Spleen (tissue), 11 donors: ENCODE data around the gene IL32. TPM values are rescaled to one million over a fixed set of nuclear protein-coding genes. Genes with fewer than 3 reads are reported as not detected.

Experiments used
- DNase-seq: peaks from one replicate; pipeline ENCODE4 v3.0.0-alpha.2; 2020
- H3K27ac ChIP-seq, 8 donors: fragments of 200-600 bp; sonication (generic) in 7 of 8; 1 replicate in 4 of 8; 2 replicates in 4 of 8; pipeline versions ENCODE4 v1.5.0 to v1.8.0; 2016 to 2021; ENCODE audit warnings: inconsistent platforms in 4 of 8, mild to moderate bottlenecking in 4 of 8, moderate library complexity in 1 of 8
- H3K27me3 ChIP-seq, 7 donors: fragments of 200-600 bp; sonication (generic) in 6 of 7; replicated peaks in 1 of 7; 1 replicate in 4 of 7; 2 replicates in 3 of 7; pipeline versions ENCODE4 v1.5.0 to v1.8.0; 2016 to 2021; ENCODE audit warnings: inconsistent platforms in 3 of 7, mild to moderate bottlenecking in 1 of 7
- H3K36me3 ChIP-seq, 6 donors: fragments of 200-600 bp; sonication (generic) in 5 of 6; 1 replicate in 4 of 6; 2 replicates in 2 of 6; pipeline versions ENCODE4 v1.5.0 to v1.8.0; 2016 to 2021; ENCODE audit warnings: inconsistent platforms in 2 of 6
- H3K4me1 ChIP-seq, 6 donors: fragments of 200-600 bp; sonication (generic) in 5 of 6; 1 replicate in 3 of 6; 2 replicates in 3 of 6; pipeline versions ENCODE4 v1.5.0 to v1.8.0; 2016 to 2021; ENCODE audit warnings: inconsistent platforms in 3 of 6
- H3K4me3 ChIP-seq, 8 donors: fragments of 200-600 bp; sonication (generic) in 7 of 8; 1 replicate in 4 of 8; 2 replicates in 4 of 8; pipeline versions ENCODE4 v1.5.0 to v1.8.0; 2016 to 2021; ENCODE audit warnings: inconsistent platforms in 4 of 8, mild to moderate bottlenecking in 4 of 8, moderate library complexity in 2 of 8
- H3K9me3 ChIP-seq, 8 donors: fragments of 200-600 bp; sonication (generic) in 7 of 8; 1 replicate in 4 of 8; 2 replicates in 4 of 8; pipeline versions ENCODE4 v1.5.0 to v1.8.0; 2016 to 2021; ENCODE audit warnings: inconsistent platforms in 4 of 8
- POLR2A ChIP-seq, 3 donors: fragments of 450-650 bp; IDR thresholded peaks; one replicate each; pipeline ENCODE4 v1.5.1; 2017; ENCODE audit warnings: antibody characterized with exemption in 3 of 3, mild to moderate bottlenecking in 1 of 3
- POLR2AphosphoS5 ChIP-seq, 3 donors: sonication (generic); formaldehyde crosslinking; IDR thresholded peaks; one replicate each; pipeline ENCODE4 v1.5.1; 2017; ENCODE audit warnings: antibody characterized with exemption in 3 of 3
- WGBS, 5 donors: extraction: QIAGEN DNeasy Blood & Tissue Kit in 3 of 5; methylation state at CpG; one replicate each; pipeline versions ENCODE4 v1.1.5 to v1.1.7; 2013 to 2018; 5-methylcytosine and 5-hydroxymethylcytosine counted together
- intact Hi-C: fragments of 100-400 bp; cut with DNase I; formaldehyde crosslinking; loops from one replicate; pipeline ENCODE4 v1.15.0; 2023; ENCODE audit warnings: low total_unique reads
- polyA plus RNA-seq, 3 donors: library from polyadenylated mRNA; stranded (reverse); fragments of 200-250 nt; gene quantifications; one replicate each; pipeline ENCODE4 v1.2.1, GENCODE V29; 2013
- total RNA-seq, 7 donors: library from RNA; depleted of rRNA in 3 of 7; stranded (reverse); fragments of >200 nt in 3 of 7; fragmentation: NEBNext Ultra II Directional in 4 of 7; extraction: Animal tissue kit (Norgen Biotek cat#: 25700) in 4 of 7; gene quantifications; one replicate each; pipeline versions ENCODE4 v1.1.0 to v1.2.1, GENCODE V29; 2016 to 2021
- TF ChIP-seq, protein P1 (sequence below), 11 experiments: fragments of 200-600 bp in 7 of 11; fragments of 450-650 bp in 4 of 11; sonication (generic) in 4 of 11; IDR thresholded peaks in 8 of 11; conservative IDR thresholded peaks in 3 of 11; 1 replicate in 7 of 11; 2 replicates in 4 of 11; pipeline versions ENCODE4 v1.4.0 to v1.8.0; 2016 to 2021; ENCODE audit warnings: antibody characterized with exemption in 11 of 11, inconsistent platforms in 4 of 11, mild to moderate bottlenecking in 1 of 11
- donor health status: healthy with polysubstance abuse.
- donor health status: DM: no; HTN: no; CAD: no; lungs with moderate emphysema.
- donor health status: DM: no; HTN: no; CAD: no.
- donor health status: Bipolar disorder and iron deficiency.
- donor health status: healthy.
- donor health status: DM: no; HTN: no; CAD: no.
- donor health status: DM: yes; HTN: yes; CAD: no.

The IL32 gene
- total and polyA plus RNA-seq, 10 donors, result 171 to 624 (median 293) TPM

DNA sequence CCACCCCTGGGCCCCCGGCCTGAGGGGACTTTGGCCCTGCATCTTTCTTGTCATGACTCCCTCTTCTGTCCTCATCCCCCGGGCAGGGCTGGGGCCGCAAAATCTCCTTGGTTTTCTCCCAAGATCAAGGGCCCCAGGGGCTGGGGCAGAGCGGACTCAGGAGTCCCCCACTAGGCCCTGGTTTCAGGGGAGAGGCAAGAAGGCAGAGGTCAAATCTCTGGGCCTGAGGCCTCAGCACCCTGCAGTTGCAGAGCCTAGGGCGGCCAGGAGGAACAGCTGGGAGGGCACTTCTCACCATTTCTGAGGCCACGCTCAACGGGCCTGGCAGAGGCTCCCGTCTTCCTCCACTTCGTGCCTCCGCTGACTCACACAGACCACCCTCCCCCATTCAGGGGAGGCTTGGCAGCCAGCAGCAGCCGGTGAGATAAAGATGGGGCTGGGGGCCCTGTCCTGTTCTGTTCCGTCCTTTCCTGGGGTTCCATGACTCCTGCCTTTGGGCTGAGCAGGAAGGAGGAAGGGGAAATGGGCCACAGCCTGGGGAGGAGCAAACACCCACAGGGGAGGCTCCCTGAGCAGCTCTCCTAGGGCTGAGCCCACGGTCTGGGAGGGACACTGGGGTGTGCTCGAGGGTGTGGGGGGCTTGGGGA, 21.3 kb downstream of the IL32 start:
- TF ChIP-seq POLR2A (IDR thresholded peaks at IDR 0.05), result no peak
- TF ChIP-seq, protein P1, sequence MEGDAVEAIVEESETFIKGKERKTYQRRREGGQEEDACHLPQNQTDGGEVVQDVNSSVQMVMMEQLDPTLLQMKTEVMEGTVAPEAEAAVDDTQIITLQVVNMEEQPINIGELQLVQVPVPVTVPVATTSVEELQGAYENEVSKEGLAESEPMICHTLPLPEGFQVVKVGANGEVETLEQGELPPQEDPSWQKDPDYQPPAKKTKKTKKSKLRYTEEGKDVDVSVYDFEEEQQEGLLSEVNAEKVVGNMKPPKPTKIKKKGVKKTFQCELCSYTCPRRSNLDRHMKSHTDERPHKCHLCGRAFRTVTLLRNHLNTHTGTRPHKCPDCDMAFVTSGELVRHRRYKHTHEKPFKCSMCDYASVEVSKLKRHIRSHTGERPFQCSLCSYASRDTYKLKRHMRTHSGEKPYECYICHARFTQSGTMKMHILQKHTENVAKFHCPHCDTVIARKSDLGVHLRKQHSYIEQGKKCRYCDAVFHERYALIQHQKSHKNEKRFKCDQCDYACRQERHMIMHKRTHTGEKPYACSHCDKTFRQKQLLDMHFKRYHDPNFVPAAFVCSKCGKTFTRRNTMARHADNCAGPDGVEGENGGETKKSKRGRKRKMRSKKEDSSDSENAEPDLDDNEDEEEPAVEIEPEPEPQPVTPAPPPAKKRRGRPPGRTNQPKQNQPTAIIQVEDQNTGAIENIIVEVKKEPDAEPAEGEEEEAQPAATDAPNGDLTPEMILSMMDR (IDR thresholded peaks at IDR 0.05 in 8 of 11, conservative IDR thresholded peaks at IDR 0.05 in 3 of 11), result no peak
- no peak for TF ChIP-seq POLR2AphosphoS5 (IDR thresholded peaks at IDR 0.05)
- 34 to 47% (median 44%) methylated on average over 13 to 14 of the region's 14 CpGs for WGBS, 5 donors
- H3K4me3 ChIP-seq, result peak overlapping the region; percentile 4 to 61 (median 31)
- peaks cover 4 to 80% (median 35%) of the 10 kb centered on the region in 6 donors for H3K4me1 ChIP-seq
- no peak for DNase-seq
- peak overlapping the region; percentile 28 to 87 (median 82) for H3K27ac ChIP-seq
- H3K36me3 ChIP-seq, result no peaks in the 10 kb centered on the region
- H3K27me3 ChIP-seq, result peaks cover 0 to 1% (median 0%) of the 10 kb centered on the region in 7 donors
- intact Hi-C loops, result no loop called here
- no peaks in the 10 kb centered on the region for H3K9me3 ChIP-seq

DNA sequence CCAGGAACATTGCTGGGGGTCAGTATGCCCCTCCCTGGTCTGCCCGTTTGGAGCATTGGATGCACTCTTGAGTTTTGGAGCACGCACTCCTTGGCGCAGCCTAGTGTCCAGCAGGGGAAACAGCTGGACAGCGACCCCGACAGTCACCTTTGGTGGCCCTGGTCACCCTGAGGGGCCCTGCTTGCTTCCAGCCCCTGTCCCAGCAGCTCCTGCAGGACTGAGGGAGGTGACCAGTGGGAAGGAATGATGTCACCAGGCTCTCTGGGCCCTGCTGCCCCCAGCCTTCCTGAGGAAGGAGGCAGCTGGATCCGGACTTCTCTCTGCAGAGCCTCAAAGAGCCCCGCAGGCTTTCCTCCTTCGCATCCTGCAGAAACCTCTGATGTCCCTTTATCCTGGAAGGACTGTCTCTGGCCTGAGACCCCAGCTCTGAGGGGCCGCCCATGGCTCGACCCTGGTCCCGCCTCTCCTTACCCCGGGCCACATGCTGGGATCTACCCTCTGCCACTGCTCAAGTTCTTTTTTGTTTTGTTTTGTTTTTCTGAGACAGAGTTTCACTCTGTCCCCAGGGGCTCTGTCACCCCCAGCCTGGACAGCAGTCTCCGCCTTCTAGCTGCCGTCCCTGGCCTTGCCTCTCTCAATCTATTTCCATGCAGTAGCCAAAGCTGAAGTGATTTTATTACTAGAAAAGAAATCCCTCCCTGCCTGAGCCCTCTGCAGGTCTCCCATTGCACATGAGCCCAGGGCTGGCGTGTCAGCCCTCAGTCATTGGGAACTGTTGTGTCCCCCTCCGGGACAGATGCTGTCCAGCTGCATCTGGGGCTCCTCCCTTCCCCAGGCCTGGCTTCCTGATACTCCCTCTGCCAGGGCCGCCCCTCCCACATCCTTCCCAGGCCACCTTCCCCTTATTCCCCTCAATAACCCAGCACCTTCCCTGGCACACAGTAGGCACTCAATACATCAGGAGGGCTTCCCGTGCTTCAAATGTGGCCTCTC, 22.1 kb downstream of the IL32 start:
- intact Hi-C loops, result no loop called here
- TF ChIP-seq POLR2AphosphoS5 (IDR thresholded peaks at IDR 0.05) (peak; percentile 63 to 83 (median 81)), POLR2A (IDR thresholded peaks at IDR 0.05) (no peak)
- TF ChIP-seq, protein P1 (IDR thresholded peaks at IDR 0.05 in 8 of 11, conservative IDR thresholded peaks at IDR 0.05 in 3 of 11), result peak in 5 of 11 experiments; percentile 4 to 33 (median 14)
- no peaks in the 10 kb centered on the region for H3K9me3 ChIP-seq
- 33 to 41% (median 40%) methylated on average over 14 to 18 of the region's 18 CpGs for WGBS, 5 donors
- peak overlapping the region; percentile 28 to 87 (median 82) for H3K27ac ChIP-seq
- peak; percentile 86 for DNase-seq
- H3K36me3 ChIP-seq, result no peaks in the 10 kb centered on the region
- peaks cover 0 to 5% (median 0%) of the 10 kb centered on the region in 7 donors for H3K27me3 ChIP-seq
- H3K4me3 ChIP-seq, result peak overlapping the region in 7 of 8 donors; percentile 16 to 61 (median 31)
- H3K4me1 ChIP-seq, result peaks cover 4 to 82% (median 35%) of the 10 kb centered on the region in 6 donors

DNA sequence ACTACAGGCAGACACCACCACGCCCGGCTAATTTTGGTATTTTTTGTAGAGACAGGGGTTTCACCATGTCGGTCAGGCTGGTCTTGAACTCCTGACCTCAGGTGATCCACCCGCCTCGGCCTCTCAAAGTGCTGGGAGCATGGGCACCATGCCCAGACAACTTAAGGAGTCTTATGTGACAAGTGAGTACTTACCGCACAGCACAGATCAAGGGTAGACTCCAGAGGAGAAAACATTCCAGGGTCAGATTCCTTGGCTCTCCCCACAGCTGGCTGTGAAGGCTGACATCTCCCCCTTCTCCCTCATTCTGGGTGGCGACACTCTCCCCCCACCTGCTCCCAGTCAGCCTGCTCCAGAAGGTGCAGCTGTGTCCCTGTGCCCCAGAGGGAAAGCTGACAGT, 23.0 kb downstream of the IL32 start:
- TF ChIP-seq, protein P1 (IDR thresholded peaks at IDR 0.05 in 8 of 11, conservative IDR thresholded peaks at IDR 0.05 in 3 of 11), result no peak
- no peak for TF ChIP-seq POLR2AphosphoS5 (IDR thresholded peaks at IDR 0.05)
- no peak for TF ChIP-seq POLR2A (IDR thresholded peaks at IDR 0.05)
- WGBS, 5 donors, result 62 to 85% (median 67%) methylated on average over 7 of the region's 7 CpGs
- Histone ChIP-seq H3K27me3 (peaks cover 0 to 6% (median 0%) of the 10 kb centered on the region in 7 donors), H3K4me1 (peaks cover 4 to 82% (median 35%) of the 10 kb centered on the region in 6 donors), H3K4me3 (no peak overlapping the region), H3K27ac (peak overlapping the region in 6 of 8 donors; percentile 30 to 87 (median 83)), H3K9me3 (no peaks in the 10 kb centered on the region), H3K36me3 (no peaks in the 10 kb centered on the region)
- DNase-seq, result peak; percentile 31
- intact Hi-C loops, result no loop called here
